HG03565 (cell line): ENCODE results near the gene PARVB.

Experiments
- ATAC-seq: cut with Tn5 transposase; IDR thresholded peaks from one replicate; pipeline ENCODE4 v1.9.1; 2021; ENCODE audit warnings: mild to moderate bottlenecking, moderate library complexity; ENCODE audit not compliant: unreplicated experiment

PARVB gene

GRCh38 chr22:44179196-44179988 lies 155.3 kb downstream of the PARVB start:
- no peak for ATAC-seq

DNA sequence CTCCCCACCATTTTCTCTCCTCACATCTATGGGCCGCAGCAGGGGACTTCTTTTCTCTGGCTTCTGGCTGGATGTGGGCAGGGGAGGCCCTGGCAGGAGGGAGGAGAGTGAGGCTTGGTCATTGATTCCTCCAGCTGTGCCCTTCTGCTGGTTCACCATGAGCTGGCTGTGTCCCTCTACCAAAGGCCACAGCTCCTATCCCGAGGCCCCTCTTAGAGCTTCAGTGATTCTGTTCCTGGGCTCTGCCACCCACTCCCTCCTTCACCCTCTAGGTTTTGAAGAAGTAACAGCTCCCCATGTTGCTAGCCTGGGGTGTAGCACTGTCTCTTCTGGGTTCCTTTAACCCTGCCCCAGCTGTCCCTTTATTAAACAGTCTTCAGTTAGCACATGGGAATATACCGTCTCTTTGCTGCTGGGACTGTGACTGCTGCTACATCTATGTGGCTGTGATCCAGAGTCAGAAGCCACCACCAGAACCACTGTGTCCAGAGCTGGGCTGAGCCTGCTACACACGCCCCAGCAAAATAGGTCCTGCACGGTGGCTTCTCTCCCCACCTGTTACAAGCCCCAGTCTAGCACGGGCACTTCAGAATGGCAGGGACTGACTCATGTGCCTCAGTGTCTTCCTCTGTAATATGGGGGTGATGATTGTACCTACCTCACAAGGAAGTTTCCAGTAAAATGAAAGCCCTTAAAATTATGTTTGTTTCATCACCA lies 156.0 kb downstream of the PARVB start:
- peak; percentile 10 for ATAC-seq

GRCh38 chr22:44180706-44181032 lies 156.6 kb downstream of the PARVB start, which contains the start of gene PARVG:
TSS of gene PARVG (plus strand) at chr22:44180925. CDS start at chr22:44183330, 2,405 bp downstream.
- ATAC-seq, result peak; percentile 42

DNA sequence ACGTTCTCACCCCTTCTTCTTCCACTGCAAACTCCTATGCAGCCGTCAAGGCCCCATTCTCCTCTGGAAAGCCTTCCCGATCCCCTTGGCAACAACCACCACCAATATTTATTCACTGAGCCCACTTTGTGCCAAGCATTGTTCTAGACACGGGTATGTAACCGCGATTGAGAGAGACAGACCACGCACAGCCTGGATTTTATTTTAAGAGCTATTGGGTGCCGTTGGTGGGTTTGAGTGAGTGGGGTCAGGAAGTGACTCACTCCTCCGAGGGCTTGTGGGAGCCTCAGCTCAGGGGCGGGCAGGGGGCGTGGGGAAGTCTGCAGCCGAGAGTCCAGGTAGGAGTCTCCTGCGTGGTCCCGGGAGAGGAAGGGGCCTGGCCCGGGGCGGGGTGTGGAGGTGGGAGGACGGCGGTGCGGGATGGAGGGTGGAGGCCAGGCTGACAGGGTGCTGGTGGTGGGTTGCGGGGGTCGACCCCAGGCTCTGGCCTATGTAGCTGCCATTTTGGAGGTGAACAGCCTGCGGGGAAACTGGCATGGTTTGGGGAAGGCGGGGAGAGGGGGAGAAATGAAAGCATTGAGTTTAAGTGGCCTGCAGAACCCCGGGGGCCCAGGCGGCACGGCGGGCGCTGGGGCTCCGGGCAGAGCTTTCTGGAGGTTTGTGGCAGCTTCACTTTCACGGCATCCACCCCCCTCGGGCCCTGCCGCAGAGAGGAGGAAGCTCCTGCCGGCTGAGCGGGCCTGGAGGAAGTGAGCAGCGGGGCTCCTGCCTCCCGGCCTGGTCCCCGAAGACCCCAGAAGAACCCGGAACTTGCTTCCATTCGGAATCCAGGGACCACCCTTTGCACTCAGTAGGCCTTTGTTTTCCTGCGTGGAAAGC lies 157.2 kb downstream of the PARVB start:
- no peak for ATAC-seq

- no peak for ATAC-seq
Measured at GRCh38 chr22:44181912-44182587, 157.9 kb downstream of the PARVB start.

- ATAC-seq, result no peak
Measured at GRCh38 chr22:44182588-44183286, 158.6 kb downstream of the PARVB start.

- ATAC-seq, result no peak
Measured at GRCh38 chr22:44183287-44183588, 159.1 kb downstream of the PARVB start.

DNA sequence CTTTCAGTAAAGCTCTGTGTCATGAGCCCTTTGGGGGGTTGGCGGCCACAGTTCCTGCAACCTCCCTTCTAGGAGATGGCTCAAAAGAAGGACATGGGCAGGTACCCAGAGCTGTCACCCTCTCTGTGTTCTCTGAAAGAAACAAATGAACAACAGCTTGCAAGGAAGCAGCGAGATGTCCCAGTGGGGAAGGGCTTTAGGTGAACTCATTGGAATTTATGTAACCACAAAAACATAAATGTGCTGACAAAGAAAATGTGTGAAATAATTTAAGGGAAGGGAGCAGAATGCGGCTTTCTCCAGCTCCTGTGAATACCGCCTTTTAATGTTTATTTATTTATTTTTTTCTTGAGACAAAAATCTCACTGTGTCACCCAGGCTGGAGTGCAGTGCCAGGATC lies 159.9 kb downstream of the PARVB start:
- no peak for ATAC-seq

DNA sequence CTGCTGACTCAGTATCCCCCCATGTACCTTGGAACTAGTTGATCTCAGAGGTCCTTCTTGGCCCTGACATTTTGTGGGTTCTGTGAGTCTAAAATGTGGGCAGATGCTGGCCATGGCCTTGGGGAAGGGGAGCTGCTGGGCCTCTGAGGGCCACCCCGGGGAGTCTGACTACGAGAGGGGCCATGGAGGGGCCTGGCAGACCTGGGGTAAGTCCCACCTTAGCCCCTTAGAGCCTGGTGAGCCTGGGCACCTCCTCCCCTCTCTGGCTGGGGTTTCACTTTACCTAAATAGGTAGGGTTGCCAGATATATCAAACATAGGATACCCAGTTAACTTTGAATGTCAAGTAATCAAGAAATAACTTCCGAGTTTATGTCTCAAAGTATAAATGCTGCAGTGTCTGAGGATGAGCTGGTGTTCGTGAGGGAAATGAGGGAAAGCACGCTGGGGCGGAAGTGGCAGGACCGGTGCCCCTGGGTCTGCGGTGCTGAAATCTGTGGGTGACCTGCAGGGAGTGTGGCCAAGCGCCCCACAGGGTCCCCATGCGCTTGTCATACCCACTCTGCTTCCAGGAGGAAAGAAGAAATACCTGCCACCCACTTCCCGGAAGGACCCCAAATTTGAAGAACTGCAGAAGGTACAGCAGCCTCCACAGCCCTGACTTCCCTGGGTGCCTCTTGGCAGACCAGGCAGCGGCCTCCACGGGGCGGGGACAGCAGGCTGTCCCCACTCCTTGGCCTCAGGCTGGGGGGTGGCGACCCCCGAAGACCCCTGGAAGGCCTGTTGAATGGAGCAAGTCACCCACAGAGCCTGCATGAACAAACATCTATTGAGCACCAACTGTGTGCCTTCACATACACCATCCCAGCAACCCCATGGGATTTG lies 161.4 kb downstream of the PARVB start:
- no peak for ATAC-seq

DNA sequence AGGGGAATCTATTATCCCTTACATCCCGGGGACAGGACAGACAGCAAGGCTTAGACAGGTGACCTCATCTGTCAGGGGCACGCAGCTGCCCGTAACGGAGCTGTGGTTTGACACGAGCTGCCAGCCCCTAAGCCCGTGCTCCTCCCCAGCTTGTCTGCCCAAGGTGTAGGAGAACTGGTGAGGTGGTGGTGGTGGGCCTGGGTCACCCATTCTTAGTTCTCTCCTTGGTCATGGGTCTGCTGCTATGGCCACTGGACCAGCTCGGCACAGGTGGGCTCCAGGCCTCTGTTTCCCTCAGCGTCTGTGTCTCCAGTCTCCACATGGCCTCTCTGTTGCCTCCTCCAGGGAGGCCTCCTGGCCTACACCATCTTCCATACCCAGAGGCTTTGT lies 162.0 kb downstream of the PARVB start:
- no peak for ATAC-seq

DNA sequence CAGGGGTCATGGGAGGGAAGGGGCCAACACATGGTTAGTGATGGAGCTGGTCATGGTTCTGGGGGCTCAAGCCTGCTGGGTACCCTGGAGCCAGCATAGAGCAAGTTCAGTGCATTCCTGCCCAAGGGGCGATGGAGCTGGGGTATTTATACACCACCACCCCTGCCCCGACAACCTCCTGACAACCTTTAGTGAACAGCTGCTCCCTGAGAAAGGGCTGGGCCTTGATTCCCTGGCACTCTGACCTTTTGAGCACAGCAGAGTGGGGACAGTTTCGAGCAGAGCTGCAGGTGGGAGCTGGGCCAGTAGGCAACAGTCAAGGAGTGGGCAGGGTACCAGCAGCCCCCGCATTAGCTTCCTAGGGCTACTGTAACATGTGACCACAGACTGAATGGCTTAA lies 162.6 kb downstream of the PARVB start:
- ATAC-seq, result no peak

DNA sequence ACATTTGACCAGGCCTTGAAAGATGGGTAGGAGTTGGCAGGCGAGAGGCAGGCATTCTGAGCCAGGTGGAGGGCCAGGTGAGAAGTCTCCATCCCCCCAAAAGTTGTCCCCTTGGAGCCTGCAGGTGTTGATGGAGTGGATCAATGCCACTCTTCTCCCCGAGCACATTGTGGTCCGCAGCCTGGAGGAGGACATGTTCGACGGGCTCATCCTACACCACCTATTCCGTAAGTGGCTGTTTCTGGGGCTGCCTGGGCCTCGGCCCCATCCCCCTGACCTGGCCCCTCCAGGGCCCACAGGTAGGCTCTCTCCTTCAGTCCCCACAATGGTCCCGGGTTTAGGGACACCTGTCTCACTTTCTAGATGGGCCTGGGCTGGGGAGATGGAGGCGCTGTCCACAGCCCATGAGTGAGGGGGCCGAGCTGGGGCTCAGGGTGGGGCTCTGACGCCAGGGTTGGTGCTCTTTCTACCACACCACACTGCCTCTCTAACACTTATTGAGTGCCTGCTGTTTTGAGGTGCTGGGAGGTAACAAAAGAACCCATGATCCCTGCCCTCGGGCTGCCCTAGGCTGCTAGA lies 163.6 kb downstream of the PARVB start:
- no peak for ATAC-seq

- ATAC-seq, result no peak
Measured at GRCh38 chr22:44188316-44188715, 164.2 kb downstream of the PARVB start.

- ATAC-seq, result no peak
Measured at GRCh38 chr22:44188986-44189630, 165.0 kb downstream of the PARVB start.

DNA sequence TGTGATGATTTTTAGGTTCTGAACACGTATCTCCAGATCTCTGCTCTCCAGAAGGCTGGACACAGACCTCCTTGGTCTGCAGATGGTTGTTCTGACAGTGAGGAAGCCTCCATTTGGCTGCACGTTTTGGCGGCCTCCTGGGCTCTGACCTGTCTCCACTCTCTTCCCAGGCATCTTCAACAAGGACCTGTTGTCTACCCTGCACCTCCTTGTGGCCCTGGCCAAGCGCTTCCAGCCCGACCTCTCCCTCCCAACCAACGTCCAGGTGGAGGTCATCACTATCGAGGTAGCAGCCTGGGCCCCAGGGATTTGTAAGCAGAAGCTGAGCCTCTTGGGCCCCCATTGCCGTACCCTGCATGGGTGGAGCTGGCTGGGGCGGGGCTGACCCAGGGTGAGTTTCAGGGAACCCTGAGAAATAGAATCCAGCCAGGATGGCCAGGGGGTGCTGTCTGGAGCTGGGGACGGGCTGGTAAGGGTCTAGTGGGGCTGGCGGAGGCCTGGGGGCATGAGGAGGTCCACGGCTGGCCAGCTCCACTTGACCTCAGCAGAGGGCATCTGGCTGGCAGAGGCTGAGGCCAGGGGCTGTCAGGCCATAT lies 166.4 kb downstream of the PARVB start:
- ATAC-seq, result no peak

GRCh38 chr22:44191036-44191454 lies 166.9 kb downstream of the PARVB start:
- ATAC-seq, result no peak

GRCh38 chr22:44192098-44192815 lies 168.2 kb downstream of the PARVB start:
- no peak for ATAC-seq
